Endothelial cell of umbilical vein (primary cell): Measurements from ENCODE around the gene VSIG10. TPM values are rescaled to one million over a fixed set of nuclear protein-coding genes. Genes with fewer than 3 reads are reported as not detected.

ENCODE experiments used
- BruUV-seq: library from RNA; stranded (reverse); fragments of 400-500 nt; replicated peaks from 2 replicates; lab custom pipeline; 2021; lab: Mats Ljungman, UMichigan
- CTCF ChIA-PET: fragments of 300-600, 350-600 bp; sonication (Branson Sonifier 250); formaldehyde crosslinking; loops from one replicate; lab custom pipeline; 2021; ENCODE audit warnings: antibody characterized with exemption, inconsistent platforms; lab: Charles Lee
- POLR2A ChIA-PET: fragments of 300-600, 350-600 bp; sonication (Branson Sonifier 250); formaldehyde crosslinking; loops from one replicate; lab custom pipeline; 2021; ENCODE audit warnings: antibody characterized with exemption, inconsistent platforms; lab: Charles Lee
- DNase-seq: peaks from one replicate; pipeline ENCODE4 v3.0.0-alpha.2; 2011; ENCODE audit warnings: low read depth, low spot score
- FAIRE-seq: peaks from 2 replicates; lab custom pipeline; 2011; peaks lifted over from hg19 to GRCh38; lab: Jason Lieb, UNC
- H2AFZ ChIP-seq: 2 replicates; pipeline ENCODE4 v1.6.0; 2012; ENCODE audit warnings: low read depth, low read length, control low read depth, inconsistent platforms
- H3K27ac ChIP-seq: 2 replicates; pipeline ENCODE4 v1.5.1; 2011; ENCODE audit warnings: low read depth, mild to moderate bottlenecking, control low read depth, low read length, moderate library complexity; ENCODE audit not compliant: insufficient read depth
- H3K27me3 ChIP-seq, 2 experiments: 2 replicates each; pipeline versions ENCODE4 v1.6.0 to v1.6.1; 2011; ENCODE audit warnings: low read length in 2 of 2, mixed read lengths in 1 of 2; ENCODE audit not compliant: control insufficient read depth in 2 of 2, insufficient read depth in 2 of 2
- H3K36me3 ChIP-seq, 2 experiments: 2 replicates in 1 of 2; 3 replicates in 1 of 2; pipeline ENCODE4 v1.5.1; 2011; ENCODE audit warnings: low read length in 2 of 2, mild to moderate bottlenecking in 1 of 2, moderate library complexity in 1 of 2; ENCODE audit not compliant: control insufficient read depth in 2 of 2, insufficient read depth in 2 of 2; ENCODE audit errors: extremely low read depth in 1 of 2
- H3K4me1 ChIP-seq: 3 replicates; pipeline ENCODE4 v1.5.1; 2011; ENCODE audit warnings: mild to moderate bottlenecking, low read length; ENCODE audit not compliant: control insufficient read depth, insufficient read depth; ENCODE audit errors: extremely low read depth
- H3K4me2 ChIP-seq: 2 replicates; pipeline ENCODE4 v1.6.1; 2011; ENCODE audit warnings: low read length, control low read depth, mixed read lengths; ENCODE audit not compliant: insufficient read depth
- H3K4me3 ChIP-seq, 3 experiments: fragments of 200-600 bp in 1 of 3; sonication (generic), shearing (Covaris generic) in 1 of 3; replicated peaks in 1 of 3; 2 replicates each; pipeline ENCODE4 v1.5.1; 2011 to 2016; ENCODE audit warnings: control low read depth in 3 of 3, low read length in 3 of 3, mild to moderate bottlenecking in 2 of 3, inconsistent platforms in 1 of 3, low read depth in 1 of 3, moderate library complexity in 1 of 3; ENCODE audit not compliant: insufficient read depth in 1 of 3
- H3K79me2 ChIP-seq: 2 replicates; pipeline ENCODE4 v1.6.0; 2012; ENCODE audit warnings: low read length, inconsistent platforms; ENCODE audit not compliant: control insufficient read depth, insufficient read depth
- H3K9ac ChIP-seq: replicated peaks from 2 replicates; pipeline ENCODE3; 2011; ENCODE audit warnings: low read length, control low read depth; ENCODE audit not compliant: insufficient read depth; ENCODE audit errors: extremely low read depth
- H3K9me1 ChIP-seq: replicated peaks from 3 replicates; pipeline ENCODE4 v1.6.0; 2011; ENCODE audit warnings: mild to moderate bottlenecking, low read length; ENCODE audit not compliant: control insufficient read depth, insufficient read depth; ENCODE audit errors: extremely low read depth
- H3K9me3 ChIP-seq: replicated peaks from 2 replicates; pipeline ENCODE4 v1.5.1; 2012; ENCODE audit warnings: low read length, inconsistent platforms; ENCODE audit not compliant: control insufficient read depth, insufficient read depth
- H4K20me1 ChIP-seq: replicated peaks from 2 replicates; pipeline ENCODE3; 2011; ENCODE audit warnings: mild to moderate bottlenecking, low read length; ENCODE audit not compliant: control insufficient read depth, insufficient read depth; ENCODE audit errors: extremely low read depth
- CTCF ChIP-seq, 2 donors: IDR thresholded peaks; 1 replicate in 1 of 2; 2 replicates in 1 of 2; pipeline ENCODE4 v1.5.1; 2011; ENCODE audit warnings: low read length in 2 of 2, mild to moderate bottlenecking in 2 of 2, moderate library complexity in 2 of 2, control low read depth in 1 of 2, inconsistent platforms in 1 of 2, low read depth in 1 of 2; ENCODE audit not compliant: insufficient read depth in 1 of 2; ENCODE audit errors: extremely low read depth in 1 of 2
- EZH2 ChIP-seq: IDR thresholded peaks from 2 replicates; pipeline ENCODE4 v1.6.1; 2012; ENCODE audit warnings: borderline replicate concordance, low read depth, mild to moderate bottlenecking, moderate library complexity, low read length, inconsistent platforms; ENCODE audit not compliant: severe bottlenecking
- GATA2 ChIP-seq: IDR thresholded peaks from 2 replicates; pipeline ENCODE4 v1.7.0; 2011; ENCODE audit warnings: low read depth, mild to moderate bottlenecking, moderate library complexity, mixed read lengths, low read length; ENCODE audit not compliant: insufficient read length, insufficient read depth
- JUN ChIP-seq: IDR thresholded peaks from 2 replicates; pipeline ENCODE4 v1.6.1; 2011; ENCODE audit warnings: borderline replicate concordance, low read depth; ENCODE audit not compliant: insufficient read length, insufficient read depth
- MAX ChIP-seq: IDR thresholded peaks from 2 replicates; pipeline ENCODE4 v1.6.1; 2011; ENCODE audit not compliant: insufficient read depth, insufficient read length
- MYC ChIP-seq: IDR thresholded peaks from one replicate; pipeline ENCODE4 v1.6.1; 2011; ENCODE audit warnings: mild to moderate bottlenecking, low read depth, low read length
- POLR2A ChIP-seq: IDR thresholded peaks from 2 replicates; pipeline ENCODE4 v1.6.1; 2012; ENCODE audit warnings: low read depth, mild to moderate bottlenecking, control low read depth, low read length
- dilution Hi-C: fragments of 300-500 bp; cut with MboI; formaldehyde crosslinking; loops from one replicate; pipeline ENCODE4 v1.15.0; 2019; ENCODE audit warnings: low sequenced_read_pairs; ENCODE audit not compliant: extremely low pct_ligation_motif_present
- intact Hi-C: fragments of 100-400 bp; cut with micrococcal nuclease; formaldehyde crosslinking; loops from one replicate; pipeline ENCODE4 v1.10.0; 2022
- polyA plus RNA-seq, 4 experiments: library from polyadenylated mRNA; depleted of rRNA in 3 of 4; stranded (reverse) in 3 of 4; unstranded in 1 of 4; fragments of >200 nt; gene quantifications; 2 replicates each; pipeline versions ENCODE4 v1.2.1 to v1.2.3, GENCODE V29; 2011 to 2012; ENCODE audit warnings: missing spikeins in 1 of 4
- total RNA-seq: library from RNA; stranded (reverse); gene quantifications from 2 replicates; pipeline ENCODE4 v1.2.3, GENCODE V29; 2021

Gene VSIG10
- total and polyA plus RNA-seq, 2 donors (not counting 3 experiments of a cell fraction or from before 2014, with no cell fraction given) = 16.3 to 38.4 TPM

- dilution Hi-C loops = no loop called here
- no peaks in the 10 kb centered on the region for H3K79me2 ChIP-seq
- H3K9ac ChIP-seq = no peak overlapping the region
- H2AFZ ChIP-seq = no peak overlapping the region
- H3K27ac ChIP-seq = no peak overlapping the region
- no peaks in the 10 kb centered on the region for H3K9me1 ChIP-seq
- no peaks in the 10 kb centered on the region for H3K27me3 ChIP-seq
- POLR2A ChIA-PET = no interaction called here
- DNase-seq = no peak
- intact Hi-C loops = no loop called here
- H3K4me3 ChIP-seq = no peak overlapping the region
- TF ChIP-seq EZH2 (no peak), GATA2 (no peak), POLR2A (no peak)
- H3K4me2 ChIP-seq = no peak overlapping the region
- no peak for FAIRE-seq
- H3K36me3 ChIP-seq = peaks cover 6 to 17% of the 10 kb centered on the region in 2 experiments
- H4K20me1 ChIP-seq = no peaks in the 10 kb centered on the region
- CTCF ChIA-PET = interaction anchor here (1.2 kb wide), 1 partner anchor 12 kb away, joined by 3 read pairs; no protein-coding TSS in a partner anchor
- no peaks in the 10 kb centered on the region for H3K9me3 ChIP-seq
- H3K4me1 ChIP-seq = no peaks in the 10 kb centered on the region
- BruUV-seq = no TSS peak
Measured at GRCh38 chr12:118044075-118044474, 59.7 kb downstream of the VSIG10 start.

- intact Hi-C loops (no loop called here), dilution Hi-C loops (no loop called here)
- peaks cover 6 to 21% of the 10 kb centered on the region in 2 experiments for H3K36me3 ChIP-seq
- no peak overlapping the region for H3K27ac ChIP-seq
- H2AFZ ChIP-seq = no peak overlapping the region
- H3K9me3 ChIP-seq = no peaks in the 10 kb centered on the region
- ChIA-PET CTCF (no interaction called here), POLR2A (no interaction called here)
- no peaks in the 10 kb centered on the region for H3K9me1 ChIP-seq
- H4K20me1 ChIP-seq = no peaks in the 10 kb centered on the region
- TF ChIP-seq CTCF (IDR thresholded peaks at IDR 0.05; ENCODE audit: extremely low read depth in 1 of 2, insufficient read depth in 1 of 2, low read depth in 1 of 2, low read length in 2 of 2) = no peak
- TF ChIP-seq JUN = no peak
- TF ChIP-seq MYC = no peak
- TF ChIP-seq EZH2 = no peak
- no peak for TF ChIP-seq MAX
- no peak for TF ChIP-seq GATA2
- DNase-seq (no peak), FAIRE-seq (no peak)
- no TSS peak for BruUV-seq
- no peaks in the 10 kb centered on the region for H3K27me3 ChIP-seq
- no peaks in the 10 kb centered on the region for H3K79me2 ChIP-seq
- H3K4me1 ChIP-seq = no peaks in the 10 kb centered on the region
- H3K9ac ChIP-seq = no peak overlapping the region
- H3K4me2 ChIP-seq = no peak overlapping the region
- H3K4me3 ChIP-seq = no peak overlapping the region
Measured at GRCh38 chr12:118042091-118042490, 61.7 kb downstream of the VSIG10 start.
